Measurements from ENCODE around the gene IL1RAPL2. TPM values are rescaled to one million over a fixed set of nuclear protein-coding genes. Genes with fewer than 3 reads are reported as not detected.

IL1RAPL2 gene
- total and polyA plus RNA-seq, 10 of the 15 experiments (the other 5 are each of a cell fraction or from before 2014, with no cell fraction given), result 0.19 TPM; not detected in 9

DNA sequence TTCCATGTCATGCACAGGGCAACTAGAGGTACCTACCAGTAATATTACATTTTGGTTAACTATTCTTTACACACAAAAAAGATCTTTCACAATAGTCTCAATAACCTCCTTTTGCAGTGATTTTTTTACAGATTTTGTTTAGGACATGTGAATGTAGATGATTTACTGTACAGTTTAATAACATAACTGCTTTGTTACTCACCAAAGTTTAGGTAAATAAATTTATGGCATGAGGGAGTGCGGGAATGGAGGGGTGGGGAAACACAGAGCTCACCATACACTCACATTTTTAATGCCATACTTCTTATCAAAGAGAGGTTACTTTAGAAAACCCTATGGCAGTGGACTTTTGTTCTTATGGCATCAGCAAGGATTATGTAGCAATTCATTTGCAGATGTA is 747.6 kb downstream of the IL1RAPL2 start:
- H3K9ac ChIP-seq (ENCODE audit: control insufficient read depth, insufficient read depth, low read length), result no peak overlapping the region
- in situ Hi-C loops (cut with MboI) (no loop called here), intact Hi-C loops (cut with micrococcal nuclease; ENCODE audit: unreplicated experiment) (no loop called here)
- H3K27me3 ChIP-seq (replicated peaks in 1 of 2; ENCODE audit: control insufficient read depth in 2 of 2, insufficient read depth in 2 of 2, low read length in 1 of 2), result no peaks in the 10 kb centered on the region
- ChIA-PET POLR2A (no interaction called here), SMC1A (ENCODE audit: uncharacterized antibody, unreplicated experiment) (no interaction called here), RAD21 (ENCODE audit: unreplicated experiment) (no interaction called here), CTCF (no interaction called here)
- H3K4me1 ChIP-seq (ENCODE audit: control insufficient read depth, insufficient read depth, low read length), result no peaks in the 10 kb centered on the region
- no TSS peak for BruUV-seq (replicated peaks)
- H4K20me1 ChIP-seq (ENCODE audit: control insufficient read depth, insufficient read depth), result no peaks in the 10 kb centered on the region
- H2AFZ ChIP-seq (ENCODE audit: control insufficient read depth, low read depth, low read length), result no peak overlapping the region
- 0% methylated on average over 1 of the region's 1 CpG for WGBS (ENCODE audit: insufficient coverage, insufficient replicate concordance, low lambda C conversion rate, missing lambda C conversion rate)
- H3K27ac ChIP-seq (ENCODE audit: control insufficient read depth, insufficient read depth), result no peak overlapping the region
- DNase-seq (ENCODE audit: low read depth, low spot score) (no peak), ATAC-seq (no peak), FAIRE-seq (no peak)
- no peaks in the 10 kb centered on the region for H3K36me3 ChIP-seq (ENCODE audit: control insufficient read depth in 2 of 2, insufficient read depth in 2 of 2, low read length in 1 of 2)
- H3K79me2 ChIP-seq (ENCODE audit: control insufficient read depth, insufficient read depth, low read length), result no peaks in the 10 kb centered on the region
- TF ChIP-seq SREBF2 (IDR thresholded peaks at IDR 0.05; ENCODE audit: low read length), result no peak
- no peak for TF ChIP-seq STAT3 (IDR thresholded peaks at IDR 0.05; ENCODE audit: low read depth, low read length)
- TF ChIP-seq, protein P1, sequence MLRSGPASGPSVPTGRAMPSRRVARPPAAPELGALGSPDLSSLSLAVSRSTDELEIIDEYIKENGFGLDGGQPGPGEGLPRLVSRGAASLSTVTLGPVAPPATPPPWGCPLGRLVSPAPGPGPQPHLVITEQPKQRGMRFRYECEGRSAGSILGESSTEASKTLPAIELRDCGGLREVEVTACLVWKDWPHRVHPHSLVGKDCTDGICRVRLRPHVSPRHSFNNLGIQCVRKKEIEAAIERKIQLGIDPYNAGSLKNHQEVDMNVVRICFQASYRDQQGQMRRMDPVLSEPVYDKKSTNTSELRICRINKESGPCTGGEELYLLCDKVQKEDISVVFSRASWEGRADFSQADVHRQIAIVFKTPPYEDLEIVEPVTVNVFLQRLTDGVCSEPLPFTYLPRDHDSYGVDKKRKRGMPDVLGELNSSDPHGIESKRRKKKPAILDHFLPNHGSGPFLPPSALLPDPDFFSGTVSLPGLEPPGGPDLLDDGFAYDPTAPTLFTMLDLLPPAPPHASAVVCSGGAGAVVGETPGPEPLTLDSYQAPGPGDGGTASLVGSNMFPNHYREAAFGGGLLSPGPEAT (IDR thresholded peaks at IDR 0.05; ENCODE audit: low read depth), result no peak
- no peak for TF ChIP-seq TCF3 (IDR thresholded peaks at IDR 0.05; ENCODE audit: borderline replicate concordance, insufficient read depth, low read depth, low read length)
- TF ChIP-seq ASH2L (IDR thresholded peaks at IDR 0.05; ENCODE audit: borderline replicate concordance, low read depth), result no peak
- TF ChIP-seq WRNIP1 (IDR thresholded peaks at IDR 0.05; ENCODE audit: borderline replicate concordance, low read depth, low read length), result no peak
- TF ChIP-seq, protein P2, sequence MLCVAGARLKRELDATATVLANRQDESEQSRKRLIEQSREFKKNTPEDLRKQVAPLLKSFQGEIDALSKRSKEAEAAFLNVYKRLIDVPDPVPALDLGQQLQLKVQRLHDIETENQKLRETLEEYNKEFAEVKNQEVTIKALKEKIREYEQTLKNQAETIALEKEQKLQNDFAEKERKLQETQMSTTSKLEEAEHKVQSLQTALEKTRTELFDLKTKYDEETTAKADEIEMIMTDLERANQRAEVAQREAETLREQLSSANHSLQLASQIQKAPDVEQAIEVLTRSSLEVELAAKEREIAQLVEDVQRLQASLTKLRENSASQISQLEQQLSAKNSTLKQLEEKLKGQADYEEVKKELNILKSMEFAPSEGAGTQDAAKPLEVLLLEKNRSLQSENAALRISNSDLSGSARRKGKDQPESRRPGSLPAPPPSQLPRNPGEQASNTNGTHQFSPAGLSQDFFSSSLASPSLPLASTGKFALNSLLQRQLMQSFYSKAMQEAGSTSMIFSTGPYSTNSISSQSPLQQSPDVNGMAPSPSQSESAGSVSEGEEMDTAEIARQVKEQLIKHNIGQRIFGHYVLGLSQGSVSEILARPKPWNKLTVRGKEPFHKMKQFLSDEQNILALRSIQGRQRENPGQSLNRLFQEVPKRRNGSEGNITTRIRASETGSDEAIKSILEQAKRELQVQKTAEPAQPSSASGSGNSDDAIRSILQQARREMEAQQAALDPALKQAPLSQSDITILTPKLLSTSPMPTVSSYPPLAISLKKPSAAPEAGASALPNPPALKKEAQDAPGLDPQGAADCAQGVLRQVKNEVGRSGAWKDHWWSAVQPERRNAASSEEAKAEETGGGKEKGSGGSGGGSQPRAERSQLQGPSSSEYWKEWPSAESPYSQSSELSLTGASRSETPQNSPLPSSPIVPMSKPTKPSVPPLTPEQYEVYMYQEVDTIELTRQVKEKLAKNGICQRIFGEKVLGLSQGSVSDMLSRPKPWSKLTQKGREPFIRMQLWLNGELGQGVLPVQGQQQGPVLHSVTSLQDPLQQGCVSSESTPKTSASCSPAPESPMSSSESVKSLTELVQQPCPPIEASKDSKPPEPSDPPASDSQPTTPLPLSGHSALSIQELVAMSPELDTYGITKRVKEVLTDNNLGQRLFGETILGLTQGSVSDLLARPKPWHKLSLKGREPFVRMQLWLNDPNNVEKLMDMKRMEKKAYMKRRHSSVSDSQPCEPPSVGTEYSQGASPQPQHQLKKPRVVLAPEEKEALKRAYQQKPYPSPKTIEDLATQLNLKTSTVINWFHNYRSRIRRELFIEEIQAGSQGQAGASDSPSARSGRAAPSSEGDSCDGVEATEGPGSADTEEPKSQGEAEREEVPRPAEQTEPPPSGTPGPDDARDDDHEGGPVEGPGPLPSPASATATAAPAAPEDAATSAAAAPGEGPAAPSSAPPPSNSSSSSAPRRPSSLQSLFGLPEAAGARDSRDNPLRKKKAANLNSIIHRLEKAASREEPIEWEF (IDR thresholded peaks at IDR 0.05; ENCODE audit: insufficient replicate concordance, low read depth, low read length), result no peak
- TF ChIP-seq, protein P3, sequence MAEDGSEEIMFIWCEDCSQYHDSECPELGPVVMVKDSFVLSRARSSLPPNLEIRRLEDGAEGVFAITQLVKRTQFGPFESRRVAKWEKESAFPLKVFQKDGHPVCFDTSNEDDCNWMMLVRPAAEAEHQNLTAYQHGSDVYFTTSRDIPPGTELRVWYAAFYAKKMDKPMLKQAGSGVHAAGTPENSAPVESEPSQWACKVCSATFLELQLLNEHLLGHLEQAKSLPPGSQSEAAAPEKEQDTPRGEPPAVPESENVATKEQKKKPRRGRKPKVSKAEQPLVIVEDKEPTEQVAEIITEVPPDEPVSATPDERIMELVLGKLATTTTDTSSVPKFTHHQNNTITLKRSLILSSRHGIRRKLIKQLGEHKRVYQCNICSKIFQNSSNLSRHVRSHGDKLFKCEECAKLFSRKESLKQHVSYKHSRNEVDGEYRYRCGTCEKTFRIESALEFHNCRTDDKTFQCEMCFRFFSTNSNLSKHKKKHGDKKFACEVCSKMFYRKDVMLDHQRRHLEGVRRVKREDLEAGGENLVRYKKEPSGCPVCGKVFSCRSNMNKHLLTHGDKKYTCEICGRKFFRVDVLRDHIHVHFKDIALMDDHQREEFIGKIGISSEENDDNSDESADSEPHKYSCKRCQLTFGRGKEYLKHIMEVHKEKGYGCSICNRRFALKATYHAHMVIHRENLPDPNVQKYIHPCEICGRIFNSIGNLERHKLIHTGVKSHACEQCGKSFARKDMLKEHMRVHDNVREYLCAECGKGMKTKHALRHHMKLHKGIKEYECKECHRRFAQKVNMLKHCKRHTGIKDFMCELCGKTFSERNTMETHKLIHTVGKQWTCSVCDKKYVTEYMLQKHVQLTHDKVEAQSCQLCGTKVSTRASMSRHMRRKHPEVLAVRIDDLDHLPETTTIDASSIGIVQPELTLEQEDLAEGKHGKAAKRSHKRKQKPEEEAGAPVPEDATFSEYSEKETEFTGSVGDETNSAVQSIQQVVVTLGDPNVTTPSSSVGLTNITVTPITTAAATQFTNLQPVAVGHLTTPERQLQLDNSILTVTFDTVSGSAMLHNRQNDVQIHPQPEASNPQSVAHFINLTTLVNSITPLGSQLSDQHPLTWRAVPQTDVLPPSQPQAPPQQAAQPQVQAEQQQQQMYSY (CRISPR knock-in tag; IDR thresholded peaks at IDR 0.05), result no peak
- no peak for TF ChIP-seq BMI1 (IDR thresholded peaks at IDR 0.05; ENCODE audit: borderline replicate concordance)
- TF ChIP-seq ZNF274 (IDR thresholded peaks at IDR 0.05; ENCODE audit: insufficient read depth, insufficient read length), result no peak
- TF ChIP-seq CREM (IDR thresholded peaks at IDR 0.05; ENCODE audit: low read depth), result no peak
- no peak for TF ChIP-seq KLF5 (IDR thresholded peaks at IDR 0.05; ENCODE audit: partially characterized antibody)
- TF ChIP-seq JUNB (IDR thresholded peaks at IDR 0.05), result no peak
- H3K4me3 ChIP-seq, result no peak overlapping the region
- no peak overlapping the region for H3K4me2 ChIP-seq (ENCODE audit: control insufficient read depth, insufficient read depth)
- no peaks in the 10 kb centered on the region for H3K9me3 ChIP-seq (replicated peaks; ENCODE audit: control insufficient read depth, insufficient read depth, low read length)
